NT2/D1 (cell line): ENCODE results near the gene CYP24A1.
"Not testable (repeated sequence)": the region's sequence is repeated elsewhere in the genome, so short reads cannot be mapped to it uniquely, and the experiment has no call there.

Experiments used
- SUZ12 ChIP-seq: IDR thresholded peaks from 2 replicates; pipeline ENCODE4 v1.6.1; 2011; ENCODE audit not compliant: insufficient read length, insufficient read depth; ENCODE audit errors: extremely low read depth
- ZNF274 ChIP-seq: IDR thresholded peaks from 2 replicates; pipeline ENCODE4 v1.6.1; 2011; ENCODE audit warnings: mild to moderate bottlenecking, low read depth, low read length

DNA sequence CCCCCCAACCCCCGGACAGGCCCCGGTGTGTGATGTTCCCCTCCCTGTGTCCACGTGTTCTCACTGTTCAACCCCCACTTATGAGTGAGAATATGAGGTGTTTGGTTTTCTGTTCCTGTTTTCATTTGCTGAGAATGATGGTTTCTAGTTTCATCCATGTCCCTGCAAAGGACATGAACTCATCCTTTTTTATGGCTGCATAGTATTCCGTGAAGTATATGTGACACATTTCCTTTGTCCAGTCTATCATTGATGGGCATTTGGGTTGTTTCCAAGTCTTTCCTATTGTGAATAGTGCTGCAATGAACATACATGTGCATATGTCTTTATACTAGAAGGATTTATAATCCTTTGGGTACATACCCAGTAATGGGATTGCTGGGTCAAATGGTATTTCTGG lies 42.7 kb downstream of the CYP24A1 start:
- TF ChIP-seq ZNF274, SUZ12: not testable (repeated sequence)
